ENCODE data around the gene CFD.

Gene CFD

GRCh38 chr19:911197-912033 is 52.0 kb downstream of the CFD start:
- DNase-seq: no peak

GRCh38 chr19:912181-913079 is 53.0 kb downstream of the CFD start:
- DNase-seq: no peak

All from fibroblast of upper back skin (primary cell).